Effector memory CD8-positive, alpha-beta T cell (primary cell): ENCODE data around the gene RFXANK.
"Not testable (repeated sequence)": the region's sequence is repeated elsewhere in the genome, so short reads cannot be mapped to it uniquely, and the experiment has no call there.

ENCODE experiments used
- ATAC-seq: fragments of 150-1000 bp; cut with Tn5 transposase; replicated peaks from 2 replicates; pipeline ENCODE4 v1.10.0; 2021; ENCODE audit warnings: mild to moderate bottlenecking, moderate library complexity
- DNase-seq, 3 experiments: peaks; one replicate each; pipeline ENCODE4 v3.0.0; 2021
- H3K27ac Mint-ChIP-seq, 2 donors: one replicate each; pipeline ENCODE4 v1.8.0; 2022; ENCODE audit warnings: mild to moderate bottlenecking in 2 of 2, mixed read lengths in 2 of 2, moderate library complexity in 2 of 2
- H3K27me3 Mint-ChIP-seq, 2 donors: one replicate each; pipeline ENCODE4 v1.8.0; 2022; ENCODE audit warnings: mixed read lengths in 2 of 2
- H3K36me3 Mint-ChIP-seq: one replicate; pipeline ENCODE4 v1.8.0; 2022; ENCODE audit warnings: mild to moderate bottlenecking, moderate library complexity, mixed read lengths; ENCODE audit not compliant: insufficient read depth
- H3K4me1 Mint-ChIP-seq, 2 donors: one replicate each; pipeline ENCODE4 v1.8.0; 2022; ENCODE audit warnings: low read depth in 2 of 2, mixed read lengths in 2 of 2
- H3K4me3 Mint-ChIP-seq, 2 donors: one replicate each; pipeline ENCODE4 v1.8.0; 2022; ENCODE audit warnings: mild to moderate bottlenecking in 2 of 2, mixed read lengths in 2 of 2, moderate library complexity in 2 of 2
- H3K9me3 Mint-ChIP-seq, 2 donors: one replicate each; pipeline ENCODE4 v1.8.0; 2022; ENCODE audit warnings: mixed read lengths in 2 of 2

The RFXANK gene

DNA sequence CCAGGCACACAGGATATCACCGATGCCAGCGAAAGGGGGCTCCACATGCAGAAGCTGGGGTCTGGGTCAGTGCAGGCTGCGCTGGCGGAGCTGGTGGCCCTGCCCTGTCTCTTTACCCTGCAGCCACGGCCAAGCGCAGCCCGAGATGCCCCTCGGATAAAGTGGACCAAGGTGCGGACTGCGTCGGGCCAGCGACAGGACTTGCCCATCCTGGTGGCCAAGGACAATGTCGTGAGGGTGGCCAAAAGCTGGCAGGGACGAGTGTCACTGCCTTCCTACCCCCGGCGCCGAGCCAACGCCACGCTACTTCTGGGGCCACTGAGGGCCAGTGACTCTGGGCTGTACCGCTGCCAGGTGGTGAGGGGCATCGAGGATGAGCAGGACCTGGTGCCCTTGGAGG is 26.9 kb downstream of the RFXANK start:
- no peaks in the 10 kb centered on the region for H3K36me3 Mint-ChIP-seq
- DNase-seq, result no peak
- peaks cover 33 to 47% of the 10 kb centered on the region in 2 donors for H3K27me3 Mint-ChIP-seq
- no peak overlapping the region for H3K27ac Mint-ChIP-seq
- ATAC-seq, result no peak
- H3K4me1 Mint-ChIP-seq, result peaks cover 0 to 3% of the 10 kb centered on the region in 2 donors
- peaks cover 0 to 1% of the 10 kb centered on the region in 2 donors for H3K9me3 Mint-ChIP-seq
- no peak overlapping the region for H3K4me3 Mint-ChIP-seq

DNA sequence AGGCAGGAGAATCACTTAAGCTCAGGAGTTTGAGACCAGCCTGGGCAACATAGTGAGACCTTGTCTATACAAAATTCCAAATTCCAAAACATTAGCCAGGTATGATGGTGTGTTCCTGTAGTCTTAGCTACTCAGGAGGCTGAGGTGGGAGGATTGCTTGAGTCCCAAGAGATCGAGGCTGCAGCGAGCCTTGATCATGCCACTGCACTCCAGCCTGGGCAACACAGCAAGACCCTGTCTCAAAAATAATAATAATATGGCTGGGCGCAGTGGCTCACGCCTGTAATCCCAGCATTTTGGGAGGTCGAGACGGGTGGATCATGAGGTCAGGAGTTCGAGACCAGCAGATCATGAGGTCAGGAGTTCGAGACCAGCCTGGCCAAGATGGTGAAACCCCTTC is 28.9 kb downstream of the RFXANK start:
- ATAC-seq, H3K27ac Mint-ChIP-seq, H3K4me3 Mint-ChIP-seq, H3K9me3 Mint-ChIP-seq, H3K4me1 Mint-ChIP-seq, DNase-seq, H3K36me3 Mint-ChIP-seq: not testable (repeated sequence)
- peaks cover 16 to 26% of the 10 kb centered on the region in 2 donors for H3K27me3 Mint-ChIP-seq

DNA sequence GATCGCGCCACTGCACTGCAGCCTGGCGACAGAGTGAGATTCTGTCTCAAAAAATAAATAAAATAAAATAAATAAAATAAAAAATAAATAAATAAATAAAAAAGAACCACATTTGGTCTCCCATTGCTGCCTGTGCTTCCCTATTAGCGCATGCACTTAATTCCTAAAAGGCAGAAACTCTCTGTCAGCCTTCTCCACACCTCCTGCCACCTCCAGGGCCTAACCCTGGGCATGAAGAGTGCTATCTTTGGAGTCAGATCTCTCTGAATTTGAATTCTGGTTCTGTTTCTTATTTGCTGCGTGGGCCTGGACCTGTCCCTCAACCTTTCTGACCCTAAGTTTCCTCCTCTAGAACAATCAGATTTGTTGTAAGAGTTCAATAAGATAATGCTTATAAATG is 31.0 kb downstream of the RFXANK start:
- no peaks in the 10 kb centered on the region for H3K36me3 Mint-ChIP-seq
- peaks cover 3 to 9% of the 10 kb centered on the region in 2 donors for H3K4me1 Mint-ChIP-seq
- H3K27ac Mint-ChIP-seq, result no peak overlapping the region
- H3K4me3 Mint-ChIP-seq, result no peak overlapping the region
- H3K9me3 Mint-ChIP-seq, result no peaks in the 10 kb centered on the region
- peaks cover 5 to 19% of the 10 kb centered on the region in 2 donors for H3K27me3 Mint-ChIP-seq
- no peak for ATAC-seq
- DNase-seq, result no peak

DNA sequence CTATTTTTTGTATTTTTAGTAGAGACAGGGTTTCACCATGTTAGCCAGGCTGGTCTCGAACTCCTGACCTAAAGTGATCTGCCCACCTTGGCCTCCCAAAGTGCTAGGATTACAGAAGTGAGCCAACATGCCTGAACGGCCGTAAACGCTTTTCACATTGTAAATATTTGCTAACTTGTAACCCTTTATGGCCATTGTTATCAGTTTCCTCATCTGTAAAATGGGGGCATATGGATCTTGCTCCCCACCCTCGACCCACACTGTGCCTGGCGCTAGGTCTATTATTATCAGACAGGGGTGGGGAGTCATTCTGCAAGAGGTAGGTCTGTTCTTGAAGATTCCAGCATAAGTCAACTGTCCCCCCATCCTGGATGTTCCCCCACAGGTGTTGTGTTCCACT is 31.6 kb downstream of the RFXANK start:
- Mint-ChIP-seq H3K9me3 (no peaks in the 10 kb centered on the region), H3K4me1 (peaks cover 3 to 9% of the 10 kb centered on the region in 2 donors), H3K27ac (no peak overlapping the region), H3K4me3 (peak overlapping the region in 1 of 2 donors; percentile 80), H3K27me3 (peaks cover 10 to 23% of the 10 kb centered on the region in 2 donors), H3K36me3 (no peaks in the 10 kb centered on the region)
- no peak for DNase-seq
- no peak for ATAC-seq

DNA sequence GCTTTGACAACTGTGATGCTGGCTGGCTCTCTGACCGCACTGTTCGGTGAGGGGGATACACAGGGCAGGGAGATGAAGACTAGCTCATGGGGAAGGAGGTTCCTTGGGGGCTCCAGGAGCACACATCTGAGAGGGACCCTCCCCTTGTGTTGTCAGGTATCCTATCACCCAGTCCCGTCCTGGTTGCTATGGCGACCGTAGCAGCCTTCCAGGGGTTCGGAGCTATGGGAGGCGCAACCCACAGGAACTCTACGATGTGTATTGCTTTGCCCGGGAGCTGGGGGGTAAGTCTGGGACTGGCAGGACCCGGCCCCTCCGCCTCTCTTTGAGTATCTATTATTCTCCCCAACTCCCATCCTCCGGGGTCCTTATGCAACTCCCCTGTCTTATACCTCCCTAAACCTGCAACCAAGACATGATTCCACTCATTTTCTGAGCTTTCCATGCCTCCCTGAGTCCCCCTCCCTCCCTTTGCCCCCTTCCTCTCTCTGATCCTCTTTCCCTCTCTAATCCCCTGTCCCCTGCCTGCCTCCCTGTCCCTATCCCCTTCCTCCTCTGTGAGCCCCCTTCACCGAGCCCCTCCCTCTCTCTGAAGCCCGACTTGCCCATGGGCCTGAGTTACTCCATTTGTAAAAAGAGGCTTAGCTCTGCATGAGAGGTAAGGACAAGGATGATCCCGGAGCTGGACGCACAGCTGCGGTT is 32.2 kb downstream of the RFXANK start:
- DNase-seq (no peak), ATAC-seq (no peak)
- Mint-ChIP-seq H3K27ac (peak overlapping the region in 1 of 2 donors; percentile 28), H3K4me3 (peak overlapping the region; percentile 78 to 80), H3K36me3 (no peaks in the 10 kb centered on the region), H3K4me1 (peaks cover 3 to 9% of the 10 kb centered on the region in 2 donors), H3K9me3 (no peaks in the 10 kb centered on the region), H3K27me3 (peaks cover 17 to 23% of the 10 kb centered on the region in 2 donors)

DNA sequence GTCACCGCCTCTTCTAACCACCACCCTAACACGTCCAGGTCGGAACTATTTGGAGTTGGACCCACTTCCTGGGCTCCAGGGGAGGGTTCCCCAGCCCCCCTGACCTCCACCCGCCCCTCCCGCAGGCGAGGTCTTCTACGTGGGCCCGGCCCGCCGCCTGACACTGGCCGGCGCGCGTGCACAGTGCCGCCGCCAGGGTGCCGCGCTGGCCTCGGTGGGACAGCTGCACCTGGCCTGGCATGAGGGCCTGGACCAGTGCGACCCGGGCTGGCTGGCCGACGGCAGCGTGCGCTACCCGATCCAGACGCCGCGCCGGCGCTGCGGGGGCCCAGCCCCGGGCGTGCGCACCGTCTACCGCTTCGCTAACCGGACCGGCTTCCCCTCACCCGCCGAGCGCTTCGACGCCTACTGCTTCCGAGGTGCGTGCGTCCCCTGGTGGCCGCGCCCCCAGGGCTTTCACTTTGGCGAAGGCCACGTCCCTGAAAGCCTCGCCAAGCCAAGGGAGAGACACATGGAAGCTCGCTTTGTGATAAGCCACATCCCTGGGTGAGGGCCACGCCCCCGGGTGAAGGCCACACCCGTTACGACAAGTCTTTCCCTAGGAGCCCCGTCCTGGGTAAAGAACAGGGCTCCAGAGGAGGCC is 32.9 kb downstream of the RFXANK start:
- Mint-ChIP-seq H3K36me3 (no peaks in the 10 kb centered on the region), H3K27me3 (peaks cover 18 to 26% of the 10 kb centered on the region in 2 donors), H3K4me1 (peaks cover 3 to 9% of the 10 kb centered on the region in 2 donors), H3K27ac (no peak overlapping the region), H3K4me3 (peak overlapping the region; percentile 78 to 80), H3K9me3 (no peaks in the 10 kb centered on the region)
- peak; percentile 94 for ATAC-seq
- peak; percentile 67 to 72 (median 70) for DNase-seq

DNA sequence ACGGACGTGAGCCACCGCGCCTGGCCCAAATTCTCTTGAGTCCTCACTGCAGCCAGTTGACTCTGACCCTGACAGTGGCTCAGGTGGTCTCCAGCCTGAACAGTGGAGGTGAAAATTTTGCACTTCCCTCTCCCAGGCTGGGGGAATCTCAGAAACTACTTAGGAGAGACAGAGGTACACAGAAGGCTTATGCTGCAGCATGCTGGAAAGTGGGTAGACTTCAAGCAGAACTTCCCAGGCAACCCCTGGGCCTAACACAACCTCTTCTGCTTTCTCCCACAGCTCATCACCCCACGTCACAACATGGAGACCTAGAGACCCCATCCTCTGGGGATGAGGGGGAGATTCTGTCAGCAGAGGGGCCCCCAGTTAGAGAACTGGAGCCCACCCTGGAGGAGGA is 34.1 kb downstream of the RFXANK start:
- Mint-ChIP-seq H3K27me3 (peaks cover 13 to 26% of the 10 kb centered on the region in 2 donors), H3K36me3 (no peaks in the 10 kb centered on the region), H3K27ac (no peak overlapping the region), H3K9me3 (no peaks in the 10 kb centered on the region), H3K4me3 (peak overlapping the region in 1 of 2 donors; percentile 80), H3K4me1 (peaks cover 3 to 9% of the 10 kb centered on the region in 2 donors)
- DNase-seq (no peak), ATAC-seq (no peak)

DNA sequence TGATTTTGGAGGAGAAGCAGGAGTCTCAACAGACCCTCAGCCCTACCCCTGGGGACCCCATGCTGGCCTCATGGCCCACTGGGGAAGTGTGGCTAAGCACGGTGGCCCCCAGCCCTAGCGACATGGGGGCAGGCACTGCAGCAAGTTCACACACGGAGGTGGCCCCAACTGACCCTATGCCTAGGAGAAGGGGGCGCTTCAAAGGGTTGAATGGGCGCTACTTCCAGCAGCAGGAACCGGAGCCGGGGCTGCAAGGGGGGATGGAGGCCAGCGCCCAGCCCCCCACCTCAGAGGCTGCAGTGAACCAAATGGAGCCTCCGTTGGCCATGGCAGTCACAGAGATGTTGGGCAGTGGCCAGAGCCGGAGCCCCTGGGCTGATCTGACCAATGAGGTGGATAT is 34.6 kb downstream of the RFXANK start:
- H3K27ac Mint-ChIP-seq, result no peak overlapping the region
- H3K9me3 Mint-ChIP-seq, result no peaks in the 10 kb centered on the region
- DNase-seq (no peak), ATAC-seq (no peak)
- H3K36me3 Mint-ChIP-seq, result no peaks in the 10 kb centered on the region
- no peak overlapping the region for H3K4me3 Mint-ChIP-seq
- peaks cover 14 to 29% of the 10 kb centered on the region in 2 donors for H3K27me3 Mint-ChIP-seq
- peaks cover 3 to 9% of the 10 kb centered on the region in 2 donors for H3K4me1 Mint-ChIP-seq

DNA sequence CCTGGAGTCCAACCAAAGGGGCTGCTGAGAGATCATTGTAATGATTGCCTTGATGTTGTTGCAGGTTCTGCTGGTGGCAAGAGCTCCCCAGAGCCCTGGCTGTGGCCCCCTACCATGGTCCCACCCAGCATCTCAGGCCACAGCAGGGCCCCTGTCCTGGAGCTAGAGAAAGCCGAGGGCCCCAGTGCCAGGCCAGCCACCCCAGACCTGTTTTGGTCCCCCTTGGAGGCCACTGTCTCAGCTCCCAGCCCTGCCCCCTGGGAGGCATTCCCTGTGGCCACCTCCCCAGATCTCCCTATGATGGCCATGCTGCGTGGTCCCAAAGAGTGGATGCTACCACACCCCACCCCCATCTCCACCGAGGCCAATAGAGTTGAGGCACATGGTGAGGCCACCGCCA is 35.2 kb downstream of the RFXANK start:
- ATAC-seq (no peak), DNase-seq (no peak)
- Mint-ChIP-seq H3K9me3 (no peaks in the 10 kb centered on the region), H3K4me3 (no peak overlapping the region), H3K36me3 (no peaks in the 10 kb centered on the region), H3K4me1 (peaks cover 3 to 9% of the 10 kb centered on the region in 2 donors), H3K27me3 (peaks cover 19 to 34% of the 10 kb centered on the region in 2 donors), H3K27ac (no peak overlapping the region)

DNA sequence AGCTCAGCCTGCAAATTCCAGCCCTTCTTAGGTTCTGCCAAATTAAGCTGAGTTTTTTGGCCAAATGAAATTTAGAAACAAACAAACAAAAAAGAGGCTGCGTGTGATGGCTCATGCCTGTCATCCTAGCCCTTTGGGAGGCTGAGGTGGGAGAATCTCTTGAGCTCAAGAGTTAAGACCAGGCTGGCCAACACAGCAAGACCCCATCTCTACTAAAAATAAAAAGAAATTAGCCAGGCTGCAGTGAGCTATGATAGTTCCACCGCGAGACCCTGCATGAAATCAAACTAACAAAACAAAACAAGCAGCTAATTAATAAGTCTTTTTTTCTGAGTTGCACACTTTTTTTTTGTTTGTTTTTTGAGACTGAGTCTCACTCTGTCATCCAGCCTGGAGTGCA is 37.6 kb downstream of the RFXANK start:
- no peaks in the 10 kb centered on the region for H3K36me3 Mint-ChIP-seq

DNA sequence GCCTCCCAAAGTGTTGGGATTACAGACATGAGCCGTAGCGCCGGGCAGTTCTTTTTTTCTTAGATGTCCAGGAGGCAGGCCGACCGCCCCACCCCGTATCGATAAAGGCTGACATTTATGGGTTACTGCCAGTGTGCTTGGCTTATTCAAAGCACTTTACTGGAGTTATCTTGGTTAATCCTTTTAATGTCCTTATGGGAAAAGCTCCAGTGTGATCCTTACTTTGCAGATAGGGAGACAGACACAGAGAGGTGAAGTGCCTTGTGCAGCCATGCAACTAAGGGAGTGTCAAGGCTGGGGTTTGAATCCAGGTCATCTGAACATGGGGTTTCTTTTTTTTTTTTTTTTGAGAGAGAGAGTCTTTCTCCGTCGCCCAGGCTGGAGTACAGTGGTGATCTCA is 38.9 kb downstream of the RFXANK start:
- peaks cover 19 to 36% of the 10 kb centered on the region in 2 donors for H3K27me3 Mint-ChIP-seq
- no peaks in the 10 kb centered on the region for H3K4me1 Mint-ChIP-seq
- no peak for DNase-seq
- no peaks in the 10 kb centered on the region for H3K9me3 Mint-ChIP-seq
- no peaks in the 10 kb centered on the region for H3K36me3 Mint-ChIP-seq
- H3K27ac Mint-ChIP-seq, result no peak overlapping the region
- no peak for ATAC-seq
- H3K4me3 Mint-ChIP-seq, result no peak overlapping the region

More for the DNA sequence above, 37.6 kb downstream of the RFXANK start:
- ATAC-seq, result no peak
- Mint-ChIP-seq H3K4me3 (no peak overlapping the region), H3K4me1 (peaks cover 3 to 5% of the 10 kb centered on the region in 2 donors), H3K27ac (no peak overlapping the region), H3K27me3 (peaks cover 19 to 36% of the 10 kb centered on the region in 2 donors), H3K9me3 (no peaks in the 10 kb centered on the region)
- DNase-seq, result no peak

DNA sequence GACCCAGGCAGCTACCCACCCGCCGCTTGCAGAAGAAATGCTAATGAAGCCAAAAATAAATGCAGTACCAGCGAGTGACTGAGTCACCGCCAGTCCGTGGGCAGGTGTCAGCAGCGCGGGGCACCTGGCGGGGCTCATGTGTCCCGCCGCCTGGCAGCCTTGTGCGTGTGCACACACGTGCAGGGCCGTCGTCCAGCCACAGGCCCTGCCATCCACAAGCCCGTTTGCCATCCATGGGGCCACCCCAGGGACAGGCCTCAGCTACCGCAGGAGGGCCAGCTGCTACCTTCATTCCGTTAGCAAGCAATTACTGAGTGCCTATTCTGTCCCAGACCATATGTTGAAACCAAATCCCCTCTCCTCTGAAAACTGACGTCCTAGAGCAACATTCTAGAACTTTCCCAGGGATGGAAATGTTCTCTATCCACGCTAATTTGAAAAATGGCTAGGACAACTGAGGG is 40.2 kb downstream of the RFXANK start:
- H3K4me3 Mint-ChIP-seq, result no peak overlapping the region
- ATAC-seq (no peak), DNase-seq (no peak)
- peaks cover 0 to 2% of the 10 kb centered on the region in 2 donors for H3K9me3 Mint-ChIP-seq
- H3K27me3 Mint-ChIP-seq, result peaks cover 19 to 27% of the 10 kb centered on the region in 2 donors
- no peaks in the 10 kb centered on the region for H3K4me1 Mint-ChIP-seq
- no peak overlapping the region for H3K27ac Mint-ChIP-seq
- H3K36me3 Mint-ChIP-seq, result no peaks in the 10 kb centered on the region

DNA sequence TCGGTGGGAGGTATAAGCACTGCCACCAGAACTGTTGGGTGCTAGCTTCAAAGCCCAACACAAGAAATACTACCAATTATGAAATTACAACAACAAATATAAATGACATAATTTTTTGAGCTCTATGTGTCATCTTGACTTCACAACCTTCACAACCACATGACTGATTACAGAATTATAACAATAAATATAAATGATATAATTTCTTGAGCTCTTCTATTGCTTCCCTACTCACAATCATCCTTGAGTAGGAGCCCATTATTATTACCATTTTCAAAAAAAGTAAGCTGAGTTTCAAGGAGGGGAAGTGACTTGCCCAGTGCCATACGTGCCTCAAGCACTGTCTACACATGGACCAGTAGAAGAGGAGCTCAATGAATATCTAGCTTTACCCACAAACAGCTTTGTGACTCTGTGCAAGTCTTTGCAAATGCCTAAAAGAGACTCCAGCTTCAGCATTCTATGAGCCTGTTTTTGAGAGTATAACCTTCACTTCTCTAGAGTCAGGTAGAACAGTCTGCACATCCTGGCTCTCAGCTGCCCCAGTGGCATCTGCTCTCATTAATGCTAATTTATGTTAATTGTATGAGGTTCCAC is 42.3 kb downstream of the RFXANK start:
- peaks cover 0 to 2% of the 10 kb centered on the region in 2 donors for H3K9me3 Mint-ChIP-seq
- no peaks in the 10 kb centered on the region for H3K4me1 Mint-ChIP-seq
- ATAC-seq, result no peak
- H3K36me3 Mint-ChIP-seq, result no peaks in the 10 kb centered on the region
- peaks cover 12 to 32% of the 10 kb centered on the region in 2 donors for H3K27me3 Mint-ChIP-seq
- no peak overlapping the region for H3K4me3 Mint-ChIP-seq
- no peak for DNase-seq
- H3K27ac Mint-ChIP-seq, result no peak overlapping the region
